Duodenal mucosa (tissue), 2 donors: ENCODE data around the gene IL13.

Experiments used
- H3K27ac ChIP-seq: one replicate; pipeline ENCODE4 v1.7.0; 2013; ENCODE audit warnings: low read depth, low read length
- H3K27me3 ChIP-seq, 2 donors: one replicate each; pipeline ENCODE4 v1.7.0; 2013; ENCODE audit warnings: low read length in 2 of 2, control low read depth in 1 of 2; ENCODE audit not compliant: insufficient read depth in 2 of 2, control insufficient read depth in 1 of 2
- H3K36me3 ChIP-seq, 2 donors: one replicate each; pipeline ENCODE4 v1.7.0; 2013; ENCODE audit warnings: low read length in 2 of 2, control low read depth in 1 of 2; ENCODE audit not compliant: insufficient read depth in 2 of 2, control insufficient read depth in 1 of 2
- H3K4me1 ChIP-seq, 2 donors: one replicate each; pipeline ENCODE4 v1.7.0; 2013; ENCODE audit warnings: low read length in 2 of 2, control low read depth in 1 of 2; ENCODE audit not compliant: insufficient read depth in 2 of 2, control insufficient read depth in 1 of 2
- H3K4me3 ChIP-seq, 2 donors: one replicate each; pipeline ENCODE4 v1.7.0; 2013; ENCODE audit warnings: low read length in 2 of 2, low read depth in 1 of 2
- H3K9ac ChIP-seq, 2 donors: one replicate each; pipeline ENCODE4 v1.7.0; 2013; ENCODE audit warnings: low read length in 2 of 2, low read depth in 1 of 2
- H3K9me3 ChIP-seq, 2 donors: one replicate each; pipeline ENCODE4 v1.7.0; 2013; ENCODE audit warnings: low read length in 2 of 2, control low read depth in 1 of 2; ENCODE audit not compliant: control insufficient read depth in 1 of 2

Gene IL13

GRCh38 chr5:132663771-132664695, 6.1 kb downstream of the IL13 start:
- H3K9ac ChIP-seq: no peak overlapping the region
- H3K27me3 ChIP-seq: no peaks in the 10 kb centered on the region
- H3K27ac ChIP-seq: no peak overlapping the region
- no peaks in the 10 kb centered on the region for H3K9me3 ChIP-seq
- H3K36me3 ChIP-seq: no peaks in the 10 kb centered on the region
- H3K4me1 ChIP-seq: peaks cover 27 to 36% of the 10 kb centered on the region in 2 donors
- H3K4me3 ChIP-seq: no peak overlapping the region

- Histone ChIP-seq H3K27ac (no peak overlapping the region), H3K9ac (no peak overlapping the region), H3K4me1 (peaks cover 33 to 36% of the 10 kb centered on the region in 2 donors), H3K36me3 (no peaks in the 10 kb centered on the region), H3K27me3 (no peaks in the 10 kb centered on the region), H3K9me3 (no peaks in the 10 kb centered on the region), H3K4me3 (no peak overlapping the region)
Measured at GRCh38 chr5:132664696-132665209, 6.8 kb downstream of the IL13 start.

GRCh38 chr5:132665574-132666080, 7.7 kb downstream of the IL13 start:
- no peak overlapping the region for H3K4me3 ChIP-seq
- no peaks in the 10 kb centered on the region for H3K27me3 ChIP-seq
- no peaks in the 10 kb centered on the region for H3K9me3 ChIP-seq
- H3K27ac ChIP-seq: no peak overlapping the region
- H3K4me1 ChIP-seq: peaks cover 34 to 36% of the 10 kb centered on the region in 2 donors
- no peaks in the 10 kb centered on the region for H3K36me3 ChIP-seq
- H3K9ac ChIP-seq: no peak overlapping the region

GRCh38 chr5:132666310-132667123, 8.5 kb downstream of the IL13 start:
- H3K27me3 ChIP-seq: no peaks in the 10 kb centered on the region
- no peak overlapping the region for H3K27ac ChIP-seq
- H3K9me3 ChIP-seq: no peaks in the 10 kb centered on the region
- no peaks in the 10 kb centered on the region for H3K36me3 ChIP-seq
- no peak overlapping the region for H3K9ac ChIP-seq
- no peak overlapping the region for H3K4me3 ChIP-seq
- peaks cover 34 to 36% of the 10 kb centered on the region in 2 donors for H3K4me1 ChIP-seq

GRCh38 chr5:132667309-132667708, 9.3 kb downstream of the IL13 start:
- H3K4me3 ChIP-seq: no peak overlapping the region
- H3K27ac ChIP-seq: no peak overlapping the region
- peaks cover 34 to 36% of the 10 kb centered on the region in 2 donors for H3K4me1 ChIP-seq
- no peak overlapping the region for H3K9ac ChIP-seq
- no peaks in the 10 kb centered on the region for H3K9me3 ChIP-seq
- no peaks in the 10 kb centered on the region for H3K27me3 ChIP-seq
- no peaks in the 10 kb centered on the region for H3K36me3 ChIP-seq

- peaks cover 31 to 32% of the 10 kb centered on the region in 2 donors for H3K4me1 ChIP-seq
- H3K9ac ChIP-seq: no peak overlapping the region
- no peaks in the 10 kb centered on the region for H3K27me3 ChIP-seq
- H3K9me3 ChIP-seq: no peaks in the 10 kb centered on the region
- H3K36me3 ChIP-seq: no peaks in the 10 kb centered on the region
- no peak overlapping the region for H3K27ac ChIP-seq
- H3K4me3 ChIP-seq: no peak overlapping the region
Measured at GRCh38 chr5:132667761-132668705, 10.1 kb downstream of the IL13 start.

GRCh38 chr5:132668706-132669454, 10.9 kb downstream of the IL13 start:
- Histone ChIP-seq H3K27ac (no peak overlapping the region), H3K9ac (no peak overlapping the region), H3K36me3 (no peaks in the 10 kb centered on the region), H3K4me1 (peaks cover 26 to 29% of the 10 kb centered on the region in 2 donors), H3K27me3 (no peaks in the 10 kb centered on the region), H3K9me3 (no peaks in the 10 kb centered on the region), H3K4me3 (no peak overlapping the region)

GRCh38 chr5:132669455-132669820, 11.5 kb downstream of the IL13 start:
- H3K4me1 ChIP-seq: peaks cover 26 to 27% of the 10 kb centered on the region in 2 donors
- no peaks in the 10 kb centered on the region for H3K27me3 ChIP-seq
- H3K9ac ChIP-seq: no peak overlapping the region
- H3K36me3 ChIP-seq: no peaks in the 10 kb centered on the region
- no peaks in the 10 kb centered on the region for H3K9me3 ChIP-seq
- no peak overlapping the region for H3K27ac ChIP-seq
- H3K4me3 ChIP-seq: no peak overlapping the region
